Activated B cell treated with CpG ODN at 0.5 μM for 24 hours (primary cell): Measurements from ENCODE around the gene ANKH. TPM values are rescaled to one million over a fixed set of nuclear protein-coding genes. Genes with fewer than 3 reads are reported as not detected.

Experiments used
- ATAC-seq: fragments of 200-7000 bp; cut with Tn5 transposase; one replicate; pipeline ENCODE4 v1.10.0; 2021; ENCODE audit warnings: low read depth, mild to moderate bottlenecking, moderate library complexity
- CTCF ChIA-PET: fragments of 350-600 bp; sonication (Branson Sonifier 250); formaldehyde crosslinking; loops from one replicate; lab custom pipeline; 2021; ENCODE audit warnings: antibody characterized with exemption; lab: Charles Lee
- POLR2A ChIA-PET: fragments of 350-600 bp; sonication (Branson Sonifier 250); formaldehyde crosslinking; loops from one replicate; lab custom pipeline; 2021; ENCODE audit warnings: antibody characterized with exemption; lab: Charles Lee
- DNase-seq: peaks from one replicate; pipeline ENCODE4 v3.0.0; 2022
- H3K27ac Mint-ChIP-seq: one replicate; pipeline ENCODE4 v1.8.0; 2020; ENCODE audit warnings: mixed read lengths
- H3K27me3 Mint-ChIP-seq: one replicate; pipeline ENCODE4 v1.8.0; 2021; ENCODE audit warnings: mixed read lengths
- H3K36me3 Mint-ChIP-seq: one replicate; pipeline ENCODE4 v1.8.0; 2021; ENCODE audit warnings: low read depth, mixed read lengths
- H3K4me1 Mint-ChIP-seq: one replicate; pipeline ENCODE4 v1.8.0; 2021; ENCODE audit warnings: mixed read lengths
- H3K4me3 Mint-ChIP-seq: one replicate; pipeline ENCODE4 v1.8.0; 2020; ENCODE audit warnings: mild to moderate bottlenecking, mixed read lengths
- H3K9me3 Mint-ChIP-seq: one replicate; pipeline ENCODE4 v1.8.0; 2020; ENCODE audit warnings: mixed read lengths
- CTCF ChIP-seq: fragments of 200-600 bp; IDR thresholded peaks from one replicate; pipeline ENCODE4 v1.8.0; 2022; ENCODE audit warnings: antibody characterized with exemption, mild to moderate bottlenecking
- intact Hi-C: fragments of 100-400 bp; cut with micrococcal nuclease; formaldehyde crosslinking; loops from one replicate; pipeline ENCODE4 v1.15.1; 2024
- total RNA-seq: library from RNA; stranded (reverse); gene quantifications from 2 replicates; pipeline ENCODE4 v1.2.3, GENCODE V29; 2022

The ANKH gene
- total RNA-seq, 1 donor from 2014 or later = 43.3 TPM

DNA sequence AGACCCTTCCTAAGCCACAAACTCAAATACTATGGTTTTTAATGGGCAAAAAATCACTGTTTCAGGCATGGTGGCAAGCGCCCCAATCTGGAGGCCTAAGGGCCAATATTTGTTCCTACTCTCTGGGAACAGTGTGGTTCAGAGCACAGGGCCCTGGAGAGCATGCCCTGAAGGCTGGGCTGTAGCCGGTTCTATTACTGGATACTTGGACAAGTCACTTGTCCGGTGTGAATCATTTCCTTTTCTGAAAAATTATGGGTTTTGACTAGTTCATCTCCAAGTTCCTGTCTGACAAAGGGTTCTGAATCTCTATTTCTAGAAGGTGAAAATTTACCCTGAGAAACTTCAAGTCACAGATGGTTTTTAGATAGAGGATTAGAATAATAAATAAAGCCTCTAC, 132.0 kb downstream of the ANKH start:
- CTCF ChIA-PET = no interaction called here
- intact Hi-C loops = no loop called here
- Mint-ChIP-seq H3K4me3 (no peak overlapping the region), H3K27me3 (no peaks in the 10 kb centered on the region), H3K27ac (no peak overlapping the region), H3K36me3 (peaks cover 62% of the 10 kb centered on the region), H3K4me1 (peaks cover 6% of the 10 kb centered on the region), H3K9me3 (no peaks in the 10 kb centered on the region)
- DNase-seq = no peak
- no peak for TF ChIP-seq CTCF
- no peak for ATAC-seq
- POLR2A ChIA-PET = no interaction called here

DNA sequence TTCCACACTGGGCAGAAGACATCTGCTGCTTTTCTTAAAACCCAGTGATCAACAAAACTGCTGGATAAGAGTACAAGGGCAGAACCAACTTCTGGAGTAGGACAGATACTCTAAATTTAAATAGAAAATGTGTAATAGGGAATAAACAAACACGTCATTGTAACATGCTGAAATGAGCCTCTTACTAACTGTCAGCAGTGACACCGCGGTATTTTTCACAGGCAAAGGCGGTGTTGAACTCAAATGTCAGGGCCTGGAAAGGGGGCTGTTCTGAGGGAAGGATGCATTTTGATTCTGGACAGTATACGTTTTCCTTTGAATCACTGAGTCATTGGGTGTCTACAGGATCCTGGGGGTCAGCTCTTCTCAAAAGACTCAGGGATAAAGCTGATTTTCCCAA, 133.5 kb downstream of the ANKH start:
- DNase-seq = no peak
- no peaks in the 10 kb centered on the region for H3K9me3 Mint-ChIP-seq
- CTCF ChIA-PET = no interaction called here
- intact Hi-C loops = no loop called here
- H3K27ac Mint-ChIP-seq = no peak overlapping the region
- H3K36me3 Mint-ChIP-seq = peaks cover 64% of the 10 kb centered on the region
- ATAC-seq = no peak
- no peak for TF ChIP-seq CTCF
- H3K4me3 Mint-ChIP-seq = no peak overlapping the region
- H3K4me1 Mint-ChIP-seq = no peaks in the 10 kb centered on the region
- no peaks in the 10 kb centered on the region for H3K27me3 Mint-ChIP-seq
- POLR2A ChIA-PET = no interaction called here

DNA sequence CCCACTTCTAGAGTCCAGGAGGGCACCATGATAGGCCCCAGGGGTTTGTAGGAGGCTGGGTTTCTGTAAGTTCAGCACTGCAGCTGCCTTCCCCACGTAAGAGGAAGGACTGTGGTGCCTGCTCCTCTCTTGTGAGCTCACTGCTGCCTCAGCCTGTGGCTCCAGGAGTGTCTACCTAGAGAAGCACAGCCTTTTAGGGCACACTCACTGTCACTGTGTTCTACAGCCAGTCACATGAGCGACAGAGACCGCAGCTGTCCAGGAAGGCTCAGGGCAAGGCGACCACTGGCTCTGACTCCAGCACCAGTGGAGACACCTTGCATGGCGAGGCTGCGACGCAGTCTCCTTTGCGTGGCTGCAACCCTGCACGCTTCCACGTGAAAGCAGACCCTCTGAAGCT, 134.3 kb downstream of the ANKH start:
- CTCF ChIA-PET = interaction anchor here (1.2 kb wide), 1 partner anchor 10 kb away, joined by 4 read pairs; no protein-coding TSS in a partner anchor
- H3K27ac Mint-ChIP-seq = no peak overlapping the region

DNA sequence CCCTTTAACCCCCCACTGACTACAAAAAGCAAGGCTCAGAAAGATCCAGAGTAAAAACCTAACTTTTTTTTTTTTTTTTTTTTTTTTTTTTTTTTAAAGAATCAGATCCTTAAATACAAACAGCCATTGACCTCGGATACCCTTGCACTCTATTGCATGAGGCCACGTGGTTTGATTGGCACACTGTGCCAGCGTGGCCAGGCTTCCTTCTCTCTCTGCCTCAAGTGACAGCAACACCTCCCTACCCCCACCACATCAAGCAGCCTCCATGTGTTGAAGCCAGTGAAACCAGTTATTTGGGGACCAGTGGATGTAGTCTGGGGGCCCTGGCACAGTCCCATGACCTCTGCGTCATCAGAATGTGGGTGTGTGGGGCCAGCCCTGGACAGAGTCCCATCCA, 135.6 kb downstream of the ANKH start:
- no peak for TF ChIP-seq CTCF
- Mint-ChIP-seq H3K4me3 (no peak overlapping the region), H3K4me1 (no peaks in the 10 kb centered on the region), H3K9me3 (no peaks in the 10 kb centered on the region), H3K36me3 (peaks cover 54% of the 10 kb centered on the region), H3K27me3 (no peaks in the 10 kb centered on the region), H3K27ac (no peak overlapping the region)
- POLR2A ChIA-PET = no interaction called here
- ATAC-seq (no peak), DNase-seq (no peak)
- CTCF ChIA-PET = no interaction called here
- intact Hi-C loops = no loop called here

More for the DNA sequence above, 134.3 kb downstream of the ANKH start:
- no peak for DNase-seq
- Mint-ChIP-seq H3K36me3 (peaks cover 62% of the 10 kb centered on the region), H3K27me3 (no peaks in the 10 kb centered on the region), H3K9me3 (no peaks in the 10 kb centered on the region), H3K4me3 (no peak overlapping the region), H3K4me1 (no peaks in the 10 kb centered on the region)
- TF ChIP-seq CTCF = no peak
- ATAC-seq = no peak
- intact Hi-C loops = no loop called here
- POLR2A ChIA-PET = no interaction called here

GRCh38 chr5:14734396-14734795, 137.2 kb downstream of the ANKH start:
- H3K36me3 Mint-ChIP-seq = peaks cover 43% of the 10 kb centered on the region
- ChIA-PET CTCF (no interaction called here), POLR2A (no interaction called here)
- ATAC-seq = no peak
- no peak for TF ChIP-seq CTCF
- no peaks in the 10 kb centered on the region for H3K27me3 Mint-ChIP-seq
- H3K4me3 Mint-ChIP-seq = no peak overlapping the region
- DNase-seq = no peak
- H3K27ac Mint-ChIP-seq = no peak overlapping the region
- H3K9me3 Mint-ChIP-seq = no peaks in the 10 kb centered on the region
- H3K4me1 Mint-ChIP-seq = no peaks in the 10 kb centered on the region
- intact Hi-C loops = no loop called here
